GM12878 (cell line): Measurements from ENCODE around the gene VASH2.

ENCODE experiments used
- NR2F1 ChIP-seq: fragments of 450-650 bp; conservative IDR thresholded peaks from 2 replicates; pipeline ENCODE4 v1.6.1; 2017; ENCODE audit warnings: mild to moderate bottlenecking
- POLR2A ChIP-seq: IDR thresholded peaks from 2 replicates; pipeline ENCODE4 v1.6.1; 2011; ENCODE audit warnings: low read depth, mild to moderate bottlenecking, low read length
- RAD21 ChIP-seq: IDR thresholded peaks from 2 replicates; pipeline ENCODE4 v1.6.1; 2011; ENCODE audit warnings: mild to moderate bottlenecking, low read depth, low read length, moderate library complexity; ENCODE audit not compliant: insufficient read depth
- TF ChIP-seq, protein P1 (sequence below), 3 experiments: IDR thresholded peaks in 2 of 3; conservative IDR thresholded peaks in 1 of 3; 2 replicates each; pipeline ENCODE4 v1.5.1; 2011; ENCODE audit warnings: low read depth in 3 of 3, low read length in 3 of 3, mild to moderate bottlenecking in 3 of 3, control low read depth in 2 of 3, moderate library complexity in 2 of 3, inconsistent platforms in 1 of 3, mixed read lengths in 1 of 3; ENCODE audit not compliant: control insufficient read depth in 2 of 3, insufficient read depth in 1 of 3; ENCODE audit errors: extremely low read depth in 1 of 3

DNA sequence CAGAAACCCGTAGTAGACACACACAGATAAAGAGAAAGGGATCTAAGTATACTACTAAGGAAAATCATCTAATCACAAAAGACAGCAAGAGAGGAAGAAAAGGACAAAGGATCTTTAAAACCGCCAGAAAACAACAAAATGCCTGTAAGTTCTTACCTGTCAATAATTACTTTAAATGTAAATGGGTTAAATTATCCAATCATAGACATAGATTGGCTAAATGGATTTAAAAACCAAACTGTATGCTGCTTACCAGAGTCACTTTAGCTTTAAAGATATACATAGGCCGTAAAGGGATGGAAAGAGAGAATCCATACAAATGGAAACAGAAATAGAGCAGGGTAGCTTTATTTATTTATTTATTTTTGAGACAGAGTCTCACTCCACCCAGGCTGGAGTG, 48.3 kb upstream of the VASH2 start:
- TF ChIP-seq, protein P1, sequence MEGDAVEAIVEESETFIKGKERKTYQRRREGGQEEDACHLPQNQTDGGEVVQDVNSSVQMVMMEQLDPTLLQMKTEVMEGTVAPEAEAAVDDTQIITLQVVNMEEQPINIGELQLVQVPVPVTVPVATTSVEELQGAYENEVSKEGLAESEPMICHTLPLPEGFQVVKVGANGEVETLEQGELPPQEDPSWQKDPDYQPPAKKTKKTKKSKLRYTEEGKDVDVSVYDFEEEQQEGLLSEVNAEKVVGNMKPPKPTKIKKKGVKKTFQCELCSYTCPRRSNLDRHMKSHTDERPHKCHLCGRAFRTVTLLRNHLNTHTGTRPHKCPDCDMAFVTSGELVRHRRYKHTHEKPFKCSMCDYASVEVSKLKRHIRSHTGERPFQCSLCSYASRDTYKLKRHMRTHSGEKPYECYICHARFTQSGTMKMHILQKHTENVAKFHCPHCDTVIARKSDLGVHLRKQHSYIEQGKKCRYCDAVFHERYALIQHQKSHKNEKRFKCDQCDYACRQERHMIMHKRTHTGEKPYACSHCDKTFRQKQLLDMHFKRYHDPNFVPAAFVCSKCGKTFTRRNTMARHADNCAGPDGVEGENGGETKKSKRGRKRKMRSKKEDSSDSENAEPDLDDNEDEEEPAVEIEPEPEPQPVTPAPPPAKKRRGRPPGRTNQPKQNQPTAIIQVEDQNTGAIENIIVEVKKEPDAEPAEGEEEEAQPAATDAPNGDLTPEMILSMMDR (IDR thresholded peaks at IDR 0.05 in 2 of 3, conservative IDR thresholded peaks at IDR 0.05 in 1 of 3; ENCODE audit: control insufficient read depth in 2 of 3, extremely low read depth in 1 of 3, insufficient read depth in 1 of 3, low read depth in 3 of 3, low read length in 3 of 3), result no peak
- TF ChIP-seq POLR2A (no peak), RAD21 (no peak), NR2F1 (no peak)
